PC-3 (cell line): ENCODE data around the gene EXOC6B.

Source experiments
- EZH2 ChIP-seq: fragments of 300-600 bp; sonication (generic); IDR thresholded peaks from one replicate; pipeline ENCODE4 v1.6.1; 2017; ENCODE audit warnings: antibody characterized with exemption, mild to moderate bottlenecking, low read length; ENCODE audit not compliant: unreplicated experiment
- EZH2phosphoT487 ChIP-seq: fragments of 300-600 bp; sonication (generic); IDR thresholded peaks from 2 replicates; pipeline ENCODE4 v1.6.1; 2018; ENCODE audit warnings: mild to moderate bottlenecking, antibody characterized with exemption, low read length, borderline replicate concordance
- TF ChIP-seq, protein P1 (sequence below): fragments of 300-600 bp; sonication (generic); conservative IDR thresholded peaks from 2 replicates; pipeline ENCODE4 v1.5.1; 2017; ENCODE audit warnings: antibody characterized with exemption, low read depth, mild to moderate bottlenecking, low read length

DNA sequence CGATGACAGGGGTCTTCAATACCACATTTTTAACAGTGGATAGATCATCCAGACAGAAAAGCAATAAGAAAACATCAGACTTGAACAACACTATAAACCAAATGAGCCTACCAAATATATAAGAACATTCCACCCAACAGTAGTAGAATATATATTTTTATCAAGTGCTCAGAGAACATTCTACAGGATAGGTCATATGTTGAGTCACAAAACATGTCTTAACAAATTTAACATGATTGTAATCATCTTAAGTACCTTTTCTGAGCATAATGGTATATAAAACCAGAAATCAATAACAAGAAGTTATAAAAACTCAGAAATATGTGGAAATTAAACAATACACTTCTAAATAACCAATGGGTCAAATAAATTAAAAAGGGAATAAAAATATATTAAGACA, 484.2 kb downstream of the EXOC6B start:
- TF ChIP-seq, protein P1, sequence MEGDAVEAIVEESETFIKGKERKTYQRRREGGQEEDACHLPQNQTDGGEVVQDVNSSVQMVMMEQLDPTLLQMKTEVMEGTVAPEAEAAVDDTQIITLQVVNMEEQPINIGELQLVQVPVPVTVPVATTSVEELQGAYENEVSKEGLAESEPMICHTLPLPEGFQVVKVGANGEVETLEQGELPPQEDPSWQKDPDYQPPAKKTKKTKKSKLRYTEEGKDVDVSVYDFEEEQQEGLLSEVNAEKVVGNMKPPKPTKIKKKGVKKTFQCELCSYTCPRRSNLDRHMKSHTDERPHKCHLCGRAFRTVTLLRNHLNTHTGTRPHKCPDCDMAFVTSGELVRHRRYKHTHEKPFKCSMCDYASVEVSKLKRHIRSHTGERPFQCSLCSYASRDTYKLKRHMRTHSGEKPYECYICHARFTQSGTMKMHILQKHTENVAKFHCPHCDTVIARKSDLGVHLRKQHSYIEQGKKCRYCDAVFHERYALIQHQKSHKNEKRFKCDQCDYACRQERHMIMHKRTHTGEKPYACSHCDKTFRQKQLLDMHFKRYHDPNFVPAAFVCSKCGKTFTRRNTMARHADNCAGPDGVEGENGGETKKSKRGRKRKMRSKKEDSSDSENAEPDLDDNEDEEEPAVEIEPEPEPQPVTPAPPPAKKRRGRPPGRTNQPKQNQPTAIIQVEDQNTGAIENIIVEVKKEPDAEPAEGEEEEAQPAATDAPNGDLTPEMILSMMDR = no peak
- TF ChIP-seq EZH2phosphoT487 (no peak), EZH2 (no peak)
